Measurements from ENCODE around the gene LAPTM4A.

DNA sequence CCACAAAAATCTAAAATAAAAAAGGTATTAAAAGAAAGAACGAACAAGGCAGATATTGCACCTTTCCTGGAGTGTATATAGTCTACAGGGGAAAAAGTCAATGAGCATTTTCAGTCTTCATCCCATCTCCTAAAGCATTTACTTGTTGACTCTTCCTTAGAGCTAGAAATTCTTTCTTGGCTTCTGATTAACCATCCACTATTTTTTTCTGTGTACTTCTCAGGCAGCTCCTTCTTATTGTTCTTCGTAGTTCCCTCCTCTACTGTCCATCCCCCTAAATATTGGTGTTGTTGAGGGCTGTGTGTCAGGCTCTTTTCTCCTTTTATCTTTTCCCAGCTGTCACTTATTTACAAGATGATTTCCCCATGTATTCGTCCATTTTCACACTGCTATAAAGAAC is 3.5 kb upstream of the LAPTM4A start:
- TF ChIP-seq, protein P1, sequence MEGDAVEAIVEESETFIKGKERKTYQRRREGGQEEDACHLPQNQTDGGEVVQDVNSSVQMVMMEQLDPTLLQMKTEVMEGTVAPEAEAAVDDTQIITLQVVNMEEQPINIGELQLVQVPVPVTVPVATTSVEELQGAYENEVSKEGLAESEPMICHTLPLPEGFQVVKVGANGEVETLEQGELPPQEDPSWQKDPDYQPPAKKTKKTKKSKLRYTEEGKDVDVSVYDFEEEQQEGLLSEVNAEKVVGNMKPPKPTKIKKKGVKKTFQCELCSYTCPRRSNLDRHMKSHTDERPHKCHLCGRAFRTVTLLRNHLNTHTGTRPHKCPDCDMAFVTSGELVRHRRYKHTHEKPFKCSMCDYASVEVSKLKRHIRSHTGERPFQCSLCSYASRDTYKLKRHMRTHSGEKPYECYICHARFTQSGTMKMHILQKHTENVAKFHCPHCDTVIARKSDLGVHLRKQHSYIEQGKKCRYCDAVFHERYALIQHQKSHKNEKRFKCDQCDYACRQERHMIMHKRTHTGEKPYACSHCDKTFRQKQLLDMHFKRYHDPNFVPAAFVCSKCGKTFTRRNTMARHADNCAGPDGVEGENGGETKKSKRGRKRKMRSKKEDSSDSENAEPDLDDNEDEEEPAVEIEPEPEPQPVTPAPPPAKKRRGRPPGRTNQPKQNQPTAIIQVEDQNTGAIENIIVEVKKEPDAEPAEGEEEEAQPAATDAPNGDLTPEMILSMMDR (conservative IDR thresholded peaks at IDR 0.05; ENCODE audit: low read length): no peak
- TF ChIP-seq EZH2phosphoT487 (IDR thresholded peaks at IDR 0.05; ENCODE audit: borderline replicate concordance, low read depth, low read length): no peak

Data from OCI-LY7 (cell line).